ENCODE results near the gene DCLK1.

DNA sequence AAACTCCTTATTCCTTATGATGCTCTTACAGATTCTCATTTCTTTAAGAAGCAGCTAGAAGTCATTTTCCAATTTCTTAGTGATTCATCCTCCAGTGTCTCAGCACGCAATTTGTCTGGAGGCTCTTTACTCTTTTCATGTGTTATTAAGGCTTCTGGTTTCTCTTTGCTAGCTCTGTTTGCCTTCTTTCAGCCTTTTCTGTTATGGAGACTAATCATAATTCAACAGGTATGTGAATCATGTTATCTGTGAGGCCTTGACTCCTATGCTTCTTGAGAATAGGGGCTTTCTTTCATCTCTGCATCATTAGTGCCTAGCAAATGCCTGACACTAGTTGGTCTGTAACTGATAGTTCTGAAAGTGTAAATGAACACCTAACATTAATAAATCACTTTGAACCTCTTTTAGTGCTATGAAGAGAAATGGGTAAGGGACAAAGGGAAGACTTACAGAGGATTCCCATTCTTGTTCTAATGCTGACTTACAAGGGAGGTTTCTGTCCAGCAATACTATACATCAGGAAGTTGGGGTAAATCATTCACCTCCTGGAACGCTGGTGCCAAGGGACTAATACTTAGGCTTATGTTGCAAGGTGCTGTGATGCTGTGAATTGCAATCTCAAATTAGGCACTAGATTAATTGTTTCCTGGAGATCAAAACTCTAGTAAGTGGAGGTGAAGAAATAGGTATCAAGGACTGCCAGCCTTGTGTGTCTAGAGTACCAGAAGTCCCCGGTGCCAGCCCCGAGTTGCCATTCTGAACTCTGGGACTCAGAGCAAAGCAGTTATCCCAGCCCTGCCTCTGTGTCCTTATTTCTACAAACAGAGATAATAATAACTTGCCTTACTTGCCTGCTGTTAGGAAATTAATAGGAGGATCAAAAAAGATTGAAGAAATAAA lies 265.6 kb downstream of the DCLK1 start:
- TF ChIP-seq EP300 (IDR thresholded peaks at IDR 0.05; ENCODE audit: low read depth) (no peak), POLR2A (IDR thresholded peaks at IDR 0.05) (no peak)
- TF ChIP-seq, protein P1, sequence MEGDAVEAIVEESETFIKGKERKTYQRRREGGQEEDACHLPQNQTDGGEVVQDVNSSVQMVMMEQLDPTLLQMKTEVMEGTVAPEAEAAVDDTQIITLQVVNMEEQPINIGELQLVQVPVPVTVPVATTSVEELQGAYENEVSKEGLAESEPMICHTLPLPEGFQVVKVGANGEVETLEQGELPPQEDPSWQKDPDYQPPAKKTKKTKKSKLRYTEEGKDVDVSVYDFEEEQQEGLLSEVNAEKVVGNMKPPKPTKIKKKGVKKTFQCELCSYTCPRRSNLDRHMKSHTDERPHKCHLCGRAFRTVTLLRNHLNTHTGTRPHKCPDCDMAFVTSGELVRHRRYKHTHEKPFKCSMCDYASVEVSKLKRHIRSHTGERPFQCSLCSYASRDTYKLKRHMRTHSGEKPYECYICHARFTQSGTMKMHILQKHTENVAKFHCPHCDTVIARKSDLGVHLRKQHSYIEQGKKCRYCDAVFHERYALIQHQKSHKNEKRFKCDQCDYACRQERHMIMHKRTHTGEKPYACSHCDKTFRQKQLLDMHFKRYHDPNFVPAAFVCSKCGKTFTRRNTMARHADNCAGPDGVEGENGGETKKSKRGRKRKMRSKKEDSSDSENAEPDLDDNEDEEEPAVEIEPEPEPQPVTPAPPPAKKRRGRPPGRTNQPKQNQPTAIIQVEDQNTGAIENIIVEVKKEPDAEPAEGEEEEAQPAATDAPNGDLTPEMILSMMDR (IDR thresholded peaks at IDR 0.05) = no peak
